ENCODE measurements around the gene GINS2.

GINS2 gene

DNA sequence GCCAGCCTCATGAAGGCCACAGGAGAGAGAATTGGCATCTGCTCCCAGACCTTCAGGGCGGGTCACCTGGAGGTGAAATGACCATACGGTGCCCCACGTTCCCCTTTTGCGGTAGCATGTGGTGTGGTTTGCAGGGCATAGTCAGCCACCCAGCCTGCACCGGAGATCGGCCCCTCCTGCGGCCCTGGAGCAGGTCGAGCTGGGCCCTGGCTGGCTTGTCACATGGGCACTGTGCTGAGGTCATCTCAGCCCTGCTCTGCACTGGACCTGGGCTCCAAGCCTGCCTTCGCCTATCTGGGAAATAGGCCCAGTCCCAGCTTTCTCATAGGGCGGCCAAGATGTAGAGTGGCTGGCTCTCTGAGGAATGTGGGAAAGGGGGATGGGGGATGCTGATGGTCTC, 59.4 kb downstream of the GINS2 start:
- Histone ChIP-seq H3K36me3 (ENCODE audit: control insufficient read depth, insufficient read depth, low read length) (peaks cover 41% of the 10 kb centered on the region), H3K9ac (ENCODE audit: low read length) (no peak overlapping the region), H3K27me3 (ENCODE audit: control insufficient read depth, insufficient read depth, low read length) (no peaks in the 10 kb centered on the region), H3K4me1 (ENCODE audit: control insufficient read depth, insufficient read depth, low read length) (peaks cover 36% of the 10 kb centered on the region), H3K9me3 (ENCODE audit: control insufficient read depth, insufficient read depth, low read depth, low read length) (peaks cover 14% of the 10 kb centered on the region), H3K27ac (ENCODE audit: low read depth, low read length) (no peak overlapping the region), H3K4me3 (ENCODE audit: low read depth, low read length) (no peak overlapping the region)

DNA sequence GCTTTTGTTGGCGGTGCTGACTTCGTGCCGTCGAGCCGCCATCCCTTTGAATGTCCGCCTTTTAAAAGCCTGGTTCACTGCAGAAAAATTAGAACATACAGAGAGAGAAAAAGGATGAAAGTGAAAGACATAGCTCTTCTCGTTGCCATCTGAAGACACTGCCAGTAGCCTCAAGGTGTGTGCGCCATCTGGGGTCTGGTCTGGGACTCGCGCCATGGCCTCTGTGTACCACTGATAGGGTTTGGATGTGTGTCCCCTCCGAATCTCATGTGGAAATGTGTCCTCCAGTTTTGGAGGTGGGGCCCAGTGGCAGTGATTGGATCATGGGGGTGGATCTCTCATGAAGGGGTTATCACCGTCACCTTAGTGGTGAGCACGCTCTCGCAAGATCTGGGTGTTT, 60.1 kb downstream of the GINS2 start:
- Histone ChIP-seq H3K36me3 (ENCODE audit: control insufficient read depth, insufficient read depth, low read length) (peaks cover 34% of the 10 kb centered on the region), H3K27ac (ENCODE audit: low read depth, low read length) (no peak overlapping the region), H3K9ac (ENCODE audit: low read length) (no peak overlapping the region), H3K4me3 (ENCODE audit: low read depth, low read length) (no peak overlapping the region), H3K9me3 (ENCODE audit: control insufficient read depth, insufficient read depth, low read depth, low read length) (peaks cover 14% of the 10 kb centered on the region), H3K4me1 (ENCODE audit: control insufficient read depth, insufficient read depth, low read length) (peaks cover 42% of the 10 kb centered on the region), H3K27me3 (ENCODE audit: control insufficient read depth, insufficient read depth, low read length) (no peaks in the 10 kb centered on the region)

DNA sequence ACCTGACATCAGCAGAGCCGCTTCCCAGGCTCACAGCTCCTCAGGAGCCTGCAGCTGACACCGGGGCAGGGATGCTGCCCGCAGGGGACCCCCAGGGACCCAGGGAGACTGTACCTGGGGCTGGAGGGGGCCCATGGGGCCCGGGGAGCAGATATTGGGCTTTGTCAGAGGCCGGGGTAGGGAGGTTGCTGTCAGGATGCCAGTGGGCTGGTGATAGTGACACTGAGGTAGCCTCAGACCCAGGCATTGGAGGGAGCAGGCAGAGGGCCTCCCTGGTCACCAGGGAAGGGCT, 60.5 kb downstream of the GINS2 start:
- no peak overlapping the region for H3K27ac ChIP-seq (ENCODE audit: low read depth, low read length)
- peaks cover 31% of the 10 kb centered on the region for H3K36me3 ChIP-seq (ENCODE audit: control insufficient read depth, insufficient read depth, low read length)
- peaks cover 47% of the 10 kb centered on the region for H3K4me1 ChIP-seq (ENCODE audit: control insufficient read depth, insufficient read depth, low read length)
- no peak overlapping the region for H3K4me3 ChIP-seq (ENCODE audit: low read depth, low read length)
- no peaks in the 10 kb centered on the region; the same call in 1 of the 2 replicates for H3K27me3 ChIP-seq (ENCODE audit: control insufficient read depth, insufficient read depth, low read length)
- H3K9me3 ChIP-seq (ENCODE audit: control insufficient read depth, insufficient read depth, low read depth, low read length) = peaks cover 14% of the 10 kb centered on the region
- H3K9ac ChIP-seq (ENCODE audit: low read length) = no peak overlapping the region

DNA sequence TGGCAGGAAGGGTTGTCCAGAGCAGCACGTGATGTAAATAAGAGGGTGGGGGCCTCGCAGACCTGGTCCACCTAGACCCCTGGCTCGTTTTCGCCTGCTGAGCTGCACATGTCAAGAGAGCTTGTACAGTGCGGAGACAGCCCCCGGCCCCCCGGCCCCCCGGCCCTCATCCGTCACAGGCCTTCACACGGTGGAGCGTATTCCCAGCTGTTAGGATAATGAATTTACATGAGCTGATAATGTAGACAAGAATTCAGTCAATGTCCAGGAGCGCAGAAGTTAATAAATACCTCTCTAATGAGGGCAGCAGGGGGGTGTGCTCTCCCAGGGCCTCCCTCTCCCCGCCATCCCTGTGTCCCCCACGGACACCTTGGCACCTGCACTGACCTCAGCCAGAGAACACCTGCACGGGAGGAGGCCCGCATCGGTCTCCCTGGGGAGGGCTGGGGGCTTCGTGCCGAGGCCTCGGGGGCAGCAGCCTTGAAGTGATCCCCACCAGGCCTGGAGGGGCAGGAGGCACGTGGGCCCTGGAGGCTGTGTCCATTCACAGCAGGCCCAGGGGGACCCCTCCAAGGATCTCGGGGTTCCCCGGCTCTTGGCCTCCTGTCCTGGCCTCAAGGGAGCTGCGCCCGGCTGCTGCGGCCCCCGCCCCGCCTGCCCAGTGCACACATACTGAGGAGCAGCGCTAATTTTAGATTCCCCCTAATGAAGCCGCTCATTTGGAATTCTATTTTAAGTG, 61.1 kb downstream of the GINS2 start:
- Histone ChIP-seq H3K9ac (ENCODE audit: low read length) (peak overlapping the region; percentile 25), H3K36me3 (ENCODE audit: control insufficient read depth, insufficient read depth, low read length) (peaks cover 30% of the 10 kb centered on the region)

DNA sequence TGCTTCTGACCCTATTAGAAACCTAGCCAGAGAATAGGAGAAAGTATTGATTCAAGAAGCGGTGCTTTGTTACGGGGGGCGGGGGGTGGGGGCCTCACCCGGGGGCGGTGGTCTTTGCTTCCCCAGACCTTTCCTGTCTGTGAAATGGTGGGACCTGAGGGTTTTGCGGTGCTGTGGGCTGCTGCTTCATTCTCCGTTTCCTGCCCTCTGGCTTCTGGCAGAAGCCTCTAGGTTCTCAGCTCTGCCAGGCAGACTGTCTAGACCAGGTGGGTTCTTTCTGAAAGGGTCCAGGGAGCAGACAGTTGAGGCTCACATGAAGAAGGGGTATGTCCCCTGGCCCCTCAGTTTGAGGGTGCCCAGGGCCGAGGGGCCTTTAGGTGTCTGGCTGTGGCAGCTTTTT, 61.7 kb downstream of the GINS2 start:
- H3K36me3 ChIP-seq (ENCODE audit: control insufficient read depth, insufficient read depth, low read length) = peaks cover 30% of the 10 kb centered on the region
- peak overlapping the region; percentile 25 for H3K9ac ChIP-seq (ENCODE audit: low read length)
- peaks cover 57% of the 10 kb centered on the region for H3K4me1 ChIP-seq (ENCODE audit: control insufficient read depth, insufficient read depth, low read length)
- no peaks in the 10 kb centered on the region; the same call in 1 of the 2 replicates for H3K27me3 ChIP-seq (ENCODE audit: control insufficient read depth, insufficient read depth, low read length)
- no peak overlapping the region for H3K27ac ChIP-seq (ENCODE audit: low read depth, low read length)
- peaks cover 14% of the 10 kb centered on the region for H3K9me3 ChIP-seq (ENCODE audit: control insufficient read depth, insufficient read depth, low read depth, low read length)
- no peak overlapping the region for H3K4me3 ChIP-seq (ENCODE audit: low read depth, low read length)

More for the DNA sequence above, 61.1 kb downstream of the GINS2 start:
- Histone ChIP-seq H3K27ac (ENCODE audit: low read depth, low read length) (no peak overlapping the region), H3K27me3 (ENCODE audit: control insufficient read depth, insufficient read depth, low read length) (no peaks in the 10 kb centered on the region; the same call in 1 of the 2 replicates), H3K4me3 (ENCODE audit: low read depth, low read length) (no peak overlapping the region), H3K9me3 (ENCODE audit: control insufficient read depth, insufficient read depth, low read depth, low read length) (peaks cover 14% of the 10 kb centered on the region), H3K4me1 (ENCODE audit: control insufficient read depth, insufficient read depth, low read length) (peaks cover 52% of the 10 kb centered on the region)
